ENCODE results near the gene MRC1.
A peak's percentile ranks its signal among the peaks of the same experiment; 100 is the strongest.

MRC1 gene

GRCh38 chr10:17910125-17910789 lies 101.1 kb downstream of the MRC1 start:
- Histone ChIP-seq H3K27me3 (ENCODE audit: insufficient read depth, low read length, poor library complexity) (peaks cover 3% of the 10 kb centered on the region), H3K79me2 (ENCODE audit: insufficient read depth, low read length) (no peaks in the 10 kb centered on the region), H3K9ac (ENCODE audit: low read depth, low read length) (no peak overlapping the region), H3K36me3 (ENCODE audit: insufficient read depth, low read length) (no peaks in the 10 kb centered on the region), H3K4me3 (ENCODE audit: low read depth in 1 of 2, low read length in 2 of 2) (no peak overlapping the region), H4K20me1 (ENCODE audit: insufficient read depth, low read length) (no peaks in the 10 kb centered on the region), H2AFZ (ENCODE audit: low read depth, low read length) (no peak overlapping the region), H3K4me1 (ENCODE audit: insufficient read depth, low read length) (no peaks in the 10 kb centered on the region), H3K9me3 (ENCODE audit: insufficient read depth, low read length, severe bottlenecking) (no peaks in the 10 kb centered on the region), H3K4me2 (ENCODE audit: insufficient read depth, low read length) (no peak overlapping the region), H3K27ac (ENCODE audit: low read length) (no peak overlapping the region)
- peak; percentile 35 for DNase-seq
- peak; percentile 58 for TF ChIP-seq CTCF (IDR thresholded peaks at IDR 0.05; ENCODE audit: borderline replicate concordance, extremely low read depth, low read length, poor library complexity, severe bottlenecking)
- TF ChIP-seq EZH2 (IDR thresholded peaks at IDR 0.05; ENCODE audit: borderline replicate concordance, low read depth, low read length, severe bottlenecking): no peak
- ATAC-seq (ENCODE audit: insufficient read depth, low read depth): peak; percentile 62; the same call in 2 of the 3 replicates

DNA sequence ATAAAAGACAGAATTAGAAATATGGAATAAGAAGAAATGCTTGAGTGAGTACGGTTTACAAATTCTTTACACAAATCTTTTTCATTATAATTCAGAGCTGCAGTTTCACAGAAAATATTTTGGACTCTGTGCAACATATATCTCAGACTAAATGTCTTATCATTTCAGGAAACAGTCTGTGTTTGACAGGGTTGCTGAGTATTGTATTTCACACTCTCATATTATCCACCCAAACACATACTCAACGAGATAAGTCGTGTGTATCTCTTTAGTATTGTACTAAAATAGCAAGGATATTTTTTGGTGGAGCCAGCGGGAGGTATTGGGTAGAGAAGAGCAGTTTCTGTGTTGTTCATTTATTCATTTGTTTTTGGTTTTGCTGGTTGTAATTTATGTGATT lies 103.6 kb downstream of the MRC1 start:
- H3K27me3 ChIP-seq (ENCODE audit: insufficient read depth, low read length, poor library complexity): no peaks in the 10 kb centered on the region
- no peaks in the 10 kb centered on the region for H3K36me3 ChIP-seq (ENCODE audit: insufficient read depth, low read length)
- no peak overlapping the region for H3K27ac ChIP-seq (ENCODE audit: low read length)
- no peaks in the 10 kb centered on the region for H3K4me1 ChIP-seq (ENCODE audit: insufficient read depth, low read length)
- H2AFZ ChIP-seq (ENCODE audit: low read depth, low read length): no peak overlapping the region
- no peaks in the 10 kb centered on the region for H3K9me3 ChIP-seq (ENCODE audit: insufficient read depth, low read length, severe bottlenecking)
- no peak overlapping the region for H3K9ac ChIP-seq (ENCODE audit: low read depth, low read length)
- H3K4me2 ChIP-seq (ENCODE audit: insufficient read depth, low read length): no peak overlapping the region
- DNase-seq (no peak), ATAC-seq (ENCODE audit: insufficient read depth, low read depth) (no peak)
- no peak overlapping the region for H3K4me3 ChIP-seq (ENCODE audit: low read depth in 1 of 2, low read length in 2 of 2)
- H4K20me1 ChIP-seq (ENCODE audit: insufficient read depth, low read length): no peaks in the 10 kb centered on the region
- no peaks in the 10 kb centered on the region for H3K79me2 ChIP-seq (ENCODE audit: insufficient read depth, low read length)
- TF ChIP-seq EZH2 (IDR thresholded peaks at IDR 0.05; ENCODE audit: borderline replicate concordance, low read depth, low read length, severe bottlenecking) (no peak), CTCF (IDR thresholded peaks at IDR 0.05; ENCODE audit: borderline replicate concordance, extremely low read depth, low read length, poor library complexity, severe bottlenecking) (no peak)

- H2AFZ ChIP-seq (ENCODE audit: low read depth, low read length): no peak overlapping the region
- no peaks in the 10 kb centered on the region for H3K36me3 ChIP-seq (ENCODE audit: insufficient read depth, low read length)
- no peaks in the 10 kb centered on the region for H3K9me3 ChIP-seq (ENCODE audit: insufficient read depth, low read length, severe bottlenecking)
- H3K4me1 ChIP-seq (ENCODE audit: insufficient read depth, low read length): no peaks in the 10 kb centered on the region
- DNase-seq: no peak
- ATAC-seq (ENCODE audit: insufficient read depth, low read depth): no peak
- TF ChIP-seq CTCF (IDR thresholded peaks at IDR 0.05; ENCODE audit: borderline replicate concordance, extremely low read depth, low read length, poor library complexity, severe bottlenecking): no peak
- no peak for TF ChIP-seq EZH2 (IDR thresholded peaks at IDR 0.05; ENCODE audit: borderline replicate concordance, low read depth, low read length, severe bottlenecking)
- H4K20me1 ChIP-seq (ENCODE audit: insufficient read depth, low read length): no peaks in the 10 kb centered on the region
- no peak overlapping the region for H3K9ac ChIP-seq (ENCODE audit: low read depth, low read length)
- no peak overlapping the region for H3K4me2 ChIP-seq (ENCODE audit: insufficient read depth, low read length)
- no peak overlapping the region for H3K4me3 ChIP-seq (ENCODE audit: low read depth in 1 of 2, low read length in 2 of 2)
- H3K27me3 ChIP-seq (ENCODE audit: insufficient read depth, low read length, poor library complexity): no peaks in the 10 kb centered on the region
- no peak overlapping the region for H3K27ac ChIP-seq (ENCODE audit: low read length)
- no peaks in the 10 kb centered on the region for H3K79me2 ChIP-seq (ENCODE audit: insufficient read depth, low read length)
Measured at GRCh38 chr10:17913604-17914003, 104.5 kb downstream of the MRC1 start.
